ENCODE results near the gene STIM1.

STIM1 gene

GRCh38 chr11:4076774-4077173 is 221.3 kb downstream of the STIM1 start:
- Histone ChIP-seq H3K79me2 (ENCODE audit: control insufficient read depth, low read length) (no peaks in the 10 kb centered on the region), H3K4me3 (ENCODE audit: low read length) (no peak overlapping the region), H4K20me1 (ENCODE audit: control insufficient read depth, insufficient read depth, low read depth, low read length) (no peaks in the 10 kb centered on the region), H3K4me2 (ENCODE audit: low read length) (no peak overlapping the region), H3K27ac (ENCODE audit: low read depth, low read length) (no peak overlapping the region), H3K9me3 (ENCODE audit: control insufficient read depth, insufficient read depth, low read length) (no peaks in the 10 kb centered on the region), H3K4me1 (ENCODE audit: control insufficient read depth, low read length) (0 out of 2 replicates have a peak, but pooled peaks cover 3% of the 10 kb centered on the region), H3K36me3 (ENCODE audit: control insufficient read depth, low read length) (no peaks in the 10 kb centered on the region), H3K9me2 (replicated peaks; ENCODE audit: control insufficient read depth, low read length) (no peaks in the 10 kb centered on the region), H3K27me3 (ENCODE audit: control insufficient read depth, low read length) (no peaks in the 10 kb centered on the region), H3F3A (ENCODE audit: control insufficient read depth, insufficient read depth) (no peaks in the 10 kb centered on the region; the same call in 1 of the 2 replicates)
- TF ChIP-seq CTCF (IDR thresholded peaks at IDR 0.05; ENCODE audit: low read depth, low read length, poor library complexity, severe bottlenecking), result no peak
- no peak for TF ChIP-seq EZH2phosphoT487 (IDR thresholded peaks at IDR 0.05; ENCODE audit: borderline replicate concordance, low read length)

GRCh38 chr11:4083198-4083597 is 227.7 kb downstream of the STIM1 start:
- Histone ChIP-seq H3K36me3 (ENCODE audit: control insufficient read depth, low read length) (no peaks in the 10 kb centered on the region), H3K4me1 (ENCODE audit: control insufficient read depth, low read length) (no peaks in the 10 kb centered on the region), H4K20me1 (ENCODE audit: control insufficient read depth, insufficient read depth, low read depth, low read length) (no peaks in the 10 kb centered on the region), H3K4me3 (ENCODE audit: low read length) (no peak overlapping the region), H3K4me2 (ENCODE audit: low read length) (no peak overlapping the region), H3F3A (ENCODE audit: control insufficient read depth, insufficient read depth) (no peaks in the 10 kb centered on the region), H3K27me3 (ENCODE audit: control insufficient read depth, low read length) (no peaks in the 10 kb centered on the region), H3K9me3 (ENCODE audit: control insufficient read depth, insufficient read depth, low read length) (no peaks in the 10 kb centered on the region), H3K9me2 (replicated peaks; ENCODE audit: control insufficient read depth, low read length) (no peaks in the 10 kb centered on the region), H3K27ac (ENCODE audit: low read depth, low read length) (no peak overlapping the region), H3K79me2 (ENCODE audit: control insufficient read depth, low read length) (no peaks in the 10 kb centered on the region)
- TF ChIP-seq CTCF (IDR thresholded peaks at IDR 0.05; ENCODE audit: low read depth, low read length, poor library complexity, severe bottlenecking) (no peak), EZH2phosphoT487 (IDR thresholded peaks at IDR 0.05; ENCODE audit: borderline replicate concordance, low read length) (no peak)

GRCh38 chr11:4084406-4085125 is 229.1 kb downstream of the STIM1 start:
- Histone ChIP-seq H3K27ac (ENCODE audit: low read depth, low read length) (no peak overlapping the region), H3F3A (ENCODE audit: control insufficient read depth, insufficient read depth) (no peaks in the 10 kb centered on the region), H3K9me3 (ENCODE audit: control insufficient read depth, insufficient read depth, low read length) (no peaks in the 10 kb centered on the region), H3K9me2 (replicated peaks; ENCODE audit: control insufficient read depth, low read length) (no peaks in the 10 kb centered on the region), H3K4me3 (ENCODE audit: low read length) (no peak overlapping the region), H3K4me2 (ENCODE audit: low read length) (no peak overlapping the region), H3K79me2 (ENCODE audit: control insufficient read depth, low read length) (no peaks in the 10 kb centered on the region), H3K36me3 (ENCODE audit: control insufficient read depth, low read length) (no peaks in the 10 kb centered on the region), H4K20me1 (ENCODE audit: control insufficient read depth, insufficient read depth, low read depth, low read length) (no peaks in the 10 kb centered on the region), H3K4me1 (ENCODE audit: control insufficient read depth, low read length) (no peaks in the 10 kb centered on the region), H3K27me3 (ENCODE audit: control insufficient read depth, low read length) (no peaks in the 10 kb centered on the region)
- TF ChIP-seq CTCF (IDR thresholded peaks at IDR 0.05; ENCODE audit: low read depth, low read length, poor library complexity, severe bottlenecking) (no peak), EZH2phosphoT487 (IDR thresholded peaks at IDR 0.05; ENCODE audit: borderline replicate concordance, low read length) (no peak)
